OCI-M1 (cell line): ENCODE data around the gene TTC3.

ENCODE experiments used
- DNase-seq: peaks from one replicate; lab custom pipeline; 2025; lab: John Stamatoyannopoulos, UW

The TTC3 gene

GRCh38 chr21:37224861-37225839 is 152.1 kb downstream of the TTC3 start:
- DNase-seq, result peak; percentile 97

- DNase-seq, result no peak
Observed at GRCh38 chr21:37226041-37226920, 153.2 kb downstream of the TTC3 start.

- DNase-seq, result no peak
Observed at GRCh38 chr21:37227071-37228002, 154.3 kb downstream of the TTC3 start.

- DNase-seq, result no peak
Observed at GRCh38 chr21:37228003-37228400, 154.9 kb downstream of the TTC3 start.

- no peak for DNase-seq
Observed at GRCh38 chr21:37230632-37231248, 157.7 kb downstream of the TTC3 start.

- no peak for DNase-seq
Observed at GRCh38 chr21:37231249-37231645, 158.2 kb downstream of the TTC3 start.

- DNase-seq, result no peak
Observed at GRCh38 chr21:37231671-37232070, 158.6 kb downstream of the TTC3 start.

GRCh38 chr21:37232274-37233018 is 159.4 kb downstream of the TTC3 start:
- DNase-seq, result no peak

- no peak for DNase-seq
Observed at GRCh38 chr21:37233551-37234146, 160.6 kb downstream of the TTC3 start.

- no peak for DNase-seq
Observed at GRCh38 chr21:37237346-37237745, 164.3 kb downstream of the TTC3 start.

GRCh38 chr21:37237764-37238163 is 164.7 kb downstream of the TTC3 start:
- DNase-seq, result no peak

GRCh38 chr21:37240978-37241377 is 167.9 kb downstream of the TTC3 start:
- no peak for DNase-seq

GRCh38 chr21:37241426-37241825 is 168.4 kb downstream of the TTC3 start:
- DNase-seq, result no peak

GRCh38 chr21:37243961-37244360 is 170.9 kb downstream of the TTC3 start:
- no peak for DNase-seq

- peak; percentile 83 for DNase-seq
Observed at GRCh38 chr21:37244501-37245095, 171.5 kb downstream of the TTC3 start.

- DNase-seq, result no peak
Observed at GRCh38 chr21:37245151-37245550, 172.1 kb downstream of the TTC3 start.

- no peak for DNase-seq
Observed at GRCh38 chr21:37248298-37248697, 175.2 kb downstream of the TTC3 start.

- DNase-seq, result no peak
Observed at GRCh38 chr21:37249112-37249904, 176.3 kb downstream of the TTC3 start.

- peak; percentile 95 for DNase-seq
Observed at GRCh38 chr21:37251294-37251634, 178.2 kb downstream of the TTC3 start.
